NCI-H1694 treated with DMSO at 0.1 percent for 48 hours (cell line): Measurements from ENCODE around the gene GLI1.
A peak's percentile ranks its signal among the peaks of the same experiment; 100 is the strongest.
"Not testable (repeated sequence)": the region's sequence is repeated elsewhere in the genome, so short reads cannot be mapped to it uniquely, and the experiment has no call there.

Source experiments
- DNase-seq: peaks from one replicate; lab custom pipeline; 2025; lab: John Stamatoyannopoulos, UW

The GLI1 gene

GRCh38 chr12:57441846-57442427 is 17.6 kb upstream of the GLI1 start:
- DNase-seq = no peak

DNA sequence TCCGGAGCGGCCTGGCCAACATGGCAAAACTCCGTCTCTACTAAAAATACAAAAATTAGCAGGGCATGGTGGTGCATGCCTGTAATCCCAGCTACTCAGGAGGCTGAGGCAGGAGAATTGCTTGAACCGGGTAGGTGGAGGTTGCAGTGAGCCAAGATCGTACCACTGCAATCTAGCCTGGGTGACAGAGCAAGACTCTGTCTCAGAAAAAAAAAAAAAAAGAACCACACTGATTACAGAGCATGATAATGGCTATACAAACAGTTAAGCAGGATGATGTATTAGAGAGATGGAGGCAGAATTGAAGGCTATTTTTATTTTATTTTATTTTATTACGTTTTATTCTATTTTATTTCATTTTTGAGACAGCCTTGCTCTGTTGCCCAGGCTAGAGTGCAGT is 15.2 kb upstream of the GLI1 start:
- DNase-seq = not testable (repeated sequence)

- no peak for DNase-seq
Observed at GRCh38 chr12:57444744-57445143, 14.8 kb upstream of the GLI1 start.

- DNase-seq = no peak
Observed at GRCh38 chr12:57446292-57446960, 13.2 kb upstream of the GLI1 start.

DNA sequence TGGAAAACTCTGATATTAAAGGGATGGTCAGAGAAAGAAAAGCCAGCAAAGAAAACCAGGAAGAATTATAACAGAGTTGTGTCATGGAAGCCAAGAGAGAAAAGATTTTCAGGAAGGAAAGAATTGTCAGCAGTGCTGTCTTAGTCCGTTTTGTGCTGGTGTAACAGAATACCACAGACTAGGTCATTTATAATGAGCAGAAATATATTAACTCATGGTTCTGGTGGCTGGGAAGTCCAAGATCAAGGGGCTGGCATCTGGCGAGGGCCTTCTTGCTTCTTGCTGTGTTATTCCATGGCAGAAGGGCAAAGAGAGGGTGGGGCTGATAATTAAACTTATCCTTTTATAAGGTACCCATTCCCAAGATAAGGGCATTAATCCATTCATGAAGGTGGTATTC is 10.9 kb upstream of the GLI1 start:
- DNase-seq = no peak

DNA sequence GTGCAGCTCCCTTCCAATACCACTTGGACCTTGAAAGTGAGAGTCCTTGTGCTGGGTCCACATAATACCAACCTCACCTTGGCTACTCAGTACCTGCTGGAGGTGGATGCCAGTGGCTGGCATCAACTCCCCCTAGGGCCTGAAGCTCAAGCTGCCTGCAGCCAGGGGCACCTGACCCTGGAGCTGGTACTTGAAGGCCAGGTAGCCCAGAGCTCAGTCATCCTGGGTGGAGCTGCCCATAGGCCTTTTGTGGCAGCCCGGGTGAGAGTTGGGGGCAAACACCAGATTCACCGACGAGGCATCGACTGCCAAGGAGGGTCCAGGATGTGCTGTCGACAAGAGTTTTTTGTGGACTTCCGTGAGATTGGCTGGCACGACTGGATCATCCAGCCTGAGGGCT is 10.2 kb upstream of the GLI1 start:
- no peak for DNase-seq

DNA sequence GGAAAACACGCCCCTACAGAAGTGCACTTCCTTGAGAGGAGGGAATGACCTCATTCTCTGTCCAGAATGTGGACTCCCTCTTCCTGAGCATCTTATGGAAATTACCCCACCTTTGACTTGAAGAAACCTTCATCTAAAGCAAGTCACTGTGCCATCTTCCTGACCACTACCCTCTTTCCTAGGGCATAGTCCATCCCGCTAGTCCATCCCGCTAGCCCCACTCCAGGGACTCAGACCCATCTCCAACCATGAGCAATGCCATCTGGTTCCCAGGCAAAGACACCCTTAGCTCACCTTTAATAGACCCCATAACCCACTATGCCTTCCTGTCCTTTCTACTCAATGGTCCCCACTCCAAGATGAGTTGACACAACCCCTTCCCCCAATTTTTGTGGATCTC is 9.5 kb upstream of the GLI1 start:
- no peak for DNase-seq

DNA sequence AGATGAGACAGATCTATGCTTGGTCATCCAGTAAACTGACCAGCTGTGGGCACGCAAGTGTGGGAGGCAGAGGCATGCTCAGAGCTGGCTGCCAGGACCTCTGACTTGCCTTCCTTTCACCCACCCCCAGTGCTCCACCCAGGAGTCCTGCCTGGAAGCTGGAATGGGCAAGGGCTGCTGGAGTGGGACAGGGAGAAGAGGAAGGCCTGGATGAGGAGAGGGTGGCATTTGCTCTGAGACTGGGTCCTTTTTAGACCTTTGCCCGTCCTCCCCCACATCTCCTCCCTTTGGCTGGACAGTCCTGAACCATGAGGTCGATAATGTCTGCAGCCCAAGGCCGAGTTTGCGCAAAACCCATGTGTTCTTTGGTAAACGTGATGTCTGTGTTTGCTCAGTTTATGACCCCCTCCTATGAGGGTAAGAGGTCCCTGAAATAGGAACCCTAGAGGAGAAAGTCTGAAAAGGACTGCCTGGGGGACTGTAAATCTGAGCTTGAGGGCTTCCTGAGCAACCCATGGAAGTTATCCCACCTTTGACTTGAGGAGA is 8.3 kb upstream of the GLI1 start:
- DNase-seq = no peak

DNA sequence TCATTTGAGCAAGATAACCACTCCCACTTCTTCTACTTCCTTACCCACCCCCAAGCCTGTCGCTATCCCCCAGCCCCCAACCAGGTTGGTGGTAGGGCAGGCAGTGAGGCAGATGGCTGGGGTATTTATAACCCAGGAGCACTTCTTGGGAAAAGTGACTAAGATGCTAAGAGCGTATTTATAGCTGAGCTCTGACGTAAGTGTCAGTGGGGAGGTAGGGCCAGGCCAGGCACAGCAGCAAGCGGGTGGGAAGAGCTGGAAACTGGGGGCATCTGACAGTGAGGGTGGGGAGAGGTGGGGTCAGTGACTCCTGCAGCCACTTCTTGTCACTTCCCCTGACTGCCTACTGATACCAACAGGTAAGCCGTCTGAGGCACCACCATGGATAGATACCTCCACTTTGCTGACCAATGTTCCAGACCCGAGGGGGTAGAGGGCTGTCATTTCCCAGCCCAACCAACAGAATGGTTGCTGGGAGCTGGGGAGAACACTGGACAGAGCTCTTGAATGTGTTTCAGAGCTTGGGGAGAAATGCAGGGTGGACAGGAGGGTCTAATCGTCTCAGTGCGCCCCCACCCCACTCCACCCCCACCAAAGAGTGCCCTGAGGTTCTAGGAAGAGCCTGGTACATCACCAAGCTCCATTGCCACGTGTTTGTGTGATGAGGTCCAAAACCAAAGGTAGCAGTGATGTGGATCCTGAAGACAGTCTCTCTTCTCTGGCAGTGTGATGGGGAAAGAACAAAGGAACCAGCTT is 7.2 kb upstream of the GLI1 start:
- DNase-seq = no peak

DNA sequence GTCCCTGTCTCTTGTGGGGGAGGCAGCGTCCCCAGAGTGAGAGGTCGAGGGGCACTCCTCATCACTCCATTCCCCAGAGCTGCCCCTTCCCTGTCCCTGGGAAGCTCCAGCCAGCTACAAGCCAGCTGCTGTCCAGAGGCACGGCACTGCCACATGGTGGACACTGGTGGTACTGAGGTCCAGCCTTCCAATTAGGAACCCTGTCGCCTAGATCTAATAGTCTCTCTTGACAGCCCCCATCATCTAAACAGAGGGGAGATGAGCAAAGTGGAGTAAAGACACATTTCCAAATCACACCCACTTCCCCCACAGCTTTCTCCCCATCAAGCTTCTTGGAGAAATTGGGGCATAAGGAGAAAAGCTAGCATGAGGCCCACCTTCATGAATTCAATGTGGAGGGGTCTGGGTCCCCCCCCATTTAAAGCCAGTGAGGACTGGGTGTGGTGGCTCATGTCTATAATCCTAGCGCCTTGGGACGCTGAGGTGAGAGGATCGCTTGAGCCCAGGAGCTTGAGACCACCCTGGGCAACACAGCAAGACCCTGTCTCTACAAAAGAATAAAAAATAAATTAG is 6.6 kb upstream of the GLI1 start:
- DNase-seq = no peak

DNA sequence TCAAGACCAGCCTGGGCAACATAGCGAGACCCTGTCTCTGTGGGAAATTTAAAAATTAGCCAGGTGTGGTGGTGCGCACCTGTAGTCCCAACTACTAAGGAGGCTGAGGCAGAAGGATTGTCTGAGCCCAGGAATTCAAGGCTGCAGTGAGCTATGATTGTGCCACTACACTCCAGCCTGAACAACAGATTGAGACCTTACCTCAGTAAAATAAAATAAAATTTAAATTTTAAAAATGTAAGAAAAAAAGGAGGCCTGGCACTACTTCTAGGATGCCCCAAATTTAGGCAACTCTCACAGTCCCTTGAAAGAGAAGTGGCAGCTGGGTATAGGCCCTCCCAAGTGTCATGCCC is 5.4 kb upstream of the GLI1 start:
- DNase-seq = no peak

- peak; percentile 25 for DNase-seq
Observed at GRCh38 chr12:57454566-57455373, 4.8 kb upstream of the GLI1 start, which contains the start of gene INHBE. INHBE (plus strand) TSS chr12:57455307; CDS start chr12:57455537, 230 bp downstream.

- DNase-seq = no peak
Observed at GRCh38 chr12:57455374-57456144, 4.0 kb upstream of the GLI1 start.

DNA sequence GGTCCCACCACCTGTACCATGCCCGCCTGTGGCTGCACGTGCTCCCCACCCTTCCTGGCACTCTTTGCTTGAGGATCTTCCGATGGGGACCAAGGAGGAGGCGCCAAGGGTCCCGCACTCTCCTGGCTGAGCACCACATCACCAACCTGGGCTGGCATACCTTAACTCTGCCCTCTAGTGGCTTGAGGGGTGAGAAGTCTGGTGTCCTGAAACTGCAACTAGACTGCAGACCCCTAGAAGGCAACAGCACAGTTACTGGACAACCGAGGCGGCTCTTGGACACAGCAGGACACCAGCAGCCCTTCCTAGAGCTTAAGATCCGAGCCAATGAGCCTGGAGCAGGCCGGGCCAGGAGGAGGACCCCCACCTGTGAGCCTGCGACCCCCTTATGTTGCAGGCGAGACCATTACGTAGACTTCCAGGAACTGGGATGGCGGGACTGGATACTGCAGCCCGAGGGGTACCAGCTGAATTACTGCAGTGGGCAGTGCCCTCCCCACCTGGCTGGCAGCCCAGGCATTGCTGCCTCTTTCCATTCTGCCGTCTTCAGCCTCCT is 3.4 kb upstream of the GLI1 start:
- DNase-seq = peak; percentile 43

GRCh38 chr12:57456737-57457490 is 2.7 kb upstream of the GLI1 start:
- no peak for DNase-seq

DNA sequence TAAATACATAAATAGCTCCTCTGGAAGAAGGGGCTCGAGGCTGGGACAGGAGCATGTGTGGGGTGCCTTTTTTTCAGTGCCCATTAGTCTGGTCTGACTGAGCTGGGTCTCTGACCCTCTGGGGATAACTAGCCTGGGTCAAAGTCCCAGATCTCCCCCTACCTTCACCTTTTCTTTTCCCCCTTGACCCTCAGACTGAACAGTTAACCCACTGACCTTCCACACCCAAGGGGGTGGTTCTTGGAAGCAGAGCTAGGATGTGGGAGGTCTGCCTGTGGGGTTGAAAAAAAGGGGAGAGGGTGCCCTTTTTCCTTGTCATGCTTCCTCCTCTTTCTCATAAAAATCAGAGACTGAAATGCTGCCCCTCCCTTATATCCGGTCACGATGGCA is 925 bp upstream of the GLI1 start:
- no peak for DNase-seq

GRCh38 chr12:57459055-57459749 is 383 bp upstream of the GLI1 start:
- peak; percentile 86 for DNase-seq

- DNase-seq = no peak
Observed at GRCh38 chr12:57460468-57460784, 841 bp downstream of the GLI1 start.

- no peak for DNase-seq
Observed at GRCh38 chr12:57460841-57461275, 1.3 kb downstream of the GLI1 start.
